ENCODE data around the gene THPO. TPM values are rescaled to one million over a fixed set of nuclear protein-coding genes. Genes with fewer than 3 reads are reported as not detected.

Gene THPO
- total RNA-seq, 1 donor from 2014 or later, result 2.3 TPM

- Histone ChIP-seq H4K20me1 (ENCODE audit: low read depth) (peaks cover 24% of the 10 kb centered on the region), H3K27me3 (no peaks in the 10 kb centered on the region), H3K4me1 (no peaks in the 10 kb centered on the region), H3K9me3 (ENCODE audit: low read depth) (no peaks in the 10 kb centered on the region), H3K79me2 (ENCODE audit: low read depth) (no peaks in the 10 kb centered on the region), H3K4me2 (no peak overlapping the region), H3K9ac (no peak overlapping the region), H2AFZ (replicated peaks) (no peak overlapping the region), H3K27ac (no peak overlapping the region), H3K36me3 (no peaks in the 10 kb centered on the region), H3K4me3 (no peak overlapping the region), H3F3A (ENCODE audit: low read depth) (peaks cover 11% of the 10 kb centered on the region)
- Mint-ChIP-seq H3K4me3 (no peak overlapping the region), H3K36me3 (peaks cover 59% of the 10 kb centered on the region), H3K4me1 (no peaks in the 10 kb centered on the region), H3K9me3 (no peaks in the 10 kb centered on the region), H3K27ac (no peak overlapping the region), H3K27me3 (ENCODE audit: insufficient read depth, low read depth) (peaks cover 2% of the 10 kb centered on the region)
- no peak for TF ChIP-seq CTCF (IDR thresholded peaks at IDR 0.05)
- no peak for TF ChIP-seq EZH2 (IDR thresholded peaks at IDR 0.05)
- TF ChIP-seq EZH2phosphoT487 (IDR thresholded peaks at IDR 0.05), result no peak
- DNase-seq (ENCODE audit: low spot score), result no peak
These were observed 49.5 kb downstream of the THPO start for GRCh38 chr3:184328516-184328915.

DNA sequence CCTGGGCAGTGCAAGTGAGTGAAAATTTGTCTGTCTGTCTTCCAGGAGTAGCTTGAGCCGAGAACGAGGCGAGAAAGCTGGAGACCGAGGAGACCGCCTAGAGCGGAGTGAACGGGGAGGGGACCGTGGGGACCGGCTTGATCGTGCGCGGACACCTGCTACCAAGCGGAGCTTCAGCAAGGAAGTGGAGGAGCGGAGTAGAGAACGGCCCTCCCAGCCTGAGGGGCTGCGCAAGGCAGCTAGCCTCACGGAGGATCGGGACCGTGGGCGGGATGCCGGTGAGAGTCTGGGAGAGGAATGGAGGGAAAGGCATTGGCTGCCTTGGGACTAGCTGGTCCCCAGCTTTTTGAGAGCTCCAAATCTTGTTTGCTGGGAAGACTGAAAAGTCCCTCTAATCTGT, 50.8 kb downstream of the THPO start:
- Histone ChIP-seq H4K20me1 (ENCODE audit: low read depth) (peaks cover 22% of the 10 kb centered on the region), H3K4me3 (no peak overlapping the region), H3K27ac (no peak overlapping the region), H3K27me3 (no peaks in the 10 kb centered on the region), H2AFZ (replicated peaks) (no peak overlapping the region), H3K36me3 (no peaks in the 10 kb centered on the region), H3K9me3 (ENCODE audit: low read depth) (no peaks in the 10 kb centered on the region), H3F3A (ENCODE audit: low read depth) (peaks cover 7% of the 10 kb centered on the region), H3K79me2 (ENCODE audit: low read depth) (no peaks in the 10 kb centered on the region), H3K4me1 (no peaks in the 10 kb centered on the region), H3K9ac (no peak overlapping the region), H3K4me2 (no peak overlapping the region)
- Mint-ChIP-seq H3K27me3 (ENCODE audit: insufficient read depth, low read depth) (peaks cover 2% of the 10 kb centered on the region), H3K4me3 (no peak overlapping the region), H3K9me3 (no peaks in the 10 kb centered on the region), H3K4me1 (no peaks in the 10 kb centered on the region), H3K27ac (no peak overlapping the region), H3K36me3 (peaks cover 61% of the 10 kb centered on the region)
- DNase-seq (ENCODE audit: low spot score), result no peak
- no peak for TF ChIP-seq CTCF (IDR thresholded peaks at IDR 0.05)

- H4K20me1 ChIP-seq (ENCODE audit: low read depth), result peaks cover 25% of the 10 kb centered on the region
- H2AFZ ChIP-seq (replicated peaks), result no peak overlapping the region
- Mint-ChIP-seq H3K36me3 (peaks cover 65% of the 10 kb centered on the region), H3K27me3 (ENCODE audit: insufficient read depth, low read depth) (peaks cover 2% of the 10 kb centered on the region), H3K4me1 (no peaks in the 10 kb centered on the region), H3K4me3 (no peak overlapping the region), H3K27ac (no peak overlapping the region), H3K9me3 (no peaks in the 10 kb centered on the region)
- peaks cover 2% of the 10 kb centered on the region for H3K79me2 ChIP-seq (ENCODE audit: low read depth)
- no peaks in the 10 kb centered on the region for H3K4me1 ChIP-seq
- H3K4me2 ChIP-seq, result no peak overlapping the region
- H3K4me3 ChIP-seq, result no peak overlapping the region
- H3K36me3 ChIP-seq, result no peaks in the 10 kb centered on the region
- no peaks in the 10 kb centered on the region for H3F3A ChIP-seq (ENCODE audit: low read depth)
- no peak for DNase-seq (ENCODE audit: low spot score)
- no peak for TF ChIP-seq EZH2phosphoT487 (IDR thresholded peaks at IDR 0.05)
- no peak for TF ChIP-seq CTCF (IDR thresholded peaks at IDR 0.05)
- TF ChIP-seq EZH2 (IDR thresholded peaks at IDR 0.05), result no peak
- no peaks in the 10 kb centered on the region for H3K27me3 ChIP-seq
- no peak overlapping the region for H3K27ac ChIP-seq
- H3K9ac ChIP-seq, result no peak overlapping the region
- H3K9me3 ChIP-seq (ENCODE audit: low read depth), result no peaks in the 10 kb centered on the region
These were observed 52.2 kb downstream of the THPO start for GRCh38 chr3:184325715-184326369.

Measured in neural progenitor cell (in vitro differentiated cells).